HEK293 (cell line): ENCODE data around the gene CAPN12.

Source experiments
- FEZF1 ChIP-seq: fragments of 450-650 bp; formaldehyde crosslinking; IDR thresholded peaks from 2 replicates; pipeline ENCODE4 v1.5.1; 2016; ENCODE audit warnings: missing biosample characterization, missing genetic modification characterization
- GFI1B ChIP-seq: fragments of 450-650 bp; formaldehyde crosslinking; IDR thresholded peaks from 2 replicates; pipeline ENCODE4 v1.5.1; 2016; ENCODE audit warnings: missing biosample characterization, missing genetic modification characterization
- KLF8 ChIP-seq: fragments of 450-650 bp; formaldehyde crosslinking; IDR thresholded peaks from 2 replicates; pipeline ENCODE4 v1.5.1; 2016; ENCODE audit warnings: missing biosample characterization, missing genetic modification characterization
- MYNN ChIP-seq: fragments of 450-650 bp; formaldehyde crosslinking; IDR thresholded peaks from 2 replicates; pipeline ENCODE4 v1.5.1; 2016; ENCODE audit warnings: missing biosample characterization, missing genetic modification characterization, borderline replicate concordance
- SCRT1 ChIP-seq: fragments of 450-650 bp; formaldehyde crosslinking; IDR thresholded peaks from 2 replicates; pipeline ENCODE4 v1.5.1; 2016; ENCODE audit warnings: missing biosample characterization, missing genetic modification characterization, borderline replicate concordance
- SCRT2 ChIP-seq: fragments of 450-650 bp; formaldehyde crosslinking; IDR thresholded peaks from 2 replicates; pipeline ENCODE4 v1.5.1; 2016; ENCODE audit warnings: missing biosample characterization, missing genetic modification characterization
- WT1 ChIP-seq: fragments of 450-650 bp; formaldehyde crosslinking; IDR thresholded peaks from 2 replicates; pipeline ENCODE4 v1.5.1; 2016; ENCODE audit warnings: missing biosample characterization, missing genetic modification characterization
- ZBTB8A ChIP-seq: fragments of 450-650 bp; formaldehyde crosslinking; IDR thresholded peaks from 2 replicates; pipeline ENCODE4 v1.5.1; 2016; ENCODE audit warnings: missing biosample characterization, missing genetic modification characterization
- ZNF10 ChIP-seq: fragments of 450-650 bp; formaldehyde crosslinking; IDR thresholded peaks from 2 replicates; pipeline ENCODE4 v1.5.1; 2017; ENCODE audit warnings: missing biosample characterization, missing genetic modification characterization
- ZNF138 ChIP-seq: fragments of 450-650 bp; formaldehyde crosslinking; IDR thresholded peaks from 2 replicates; pipeline ENCODE4 v1.5.1; 2016; ENCODE audit warnings: missing biosample characterization, missing genetic modification characterization, borderline replicate concordance
- ZNF140 ChIP-seq: fragments of 450-650 bp; formaldehyde crosslinking; IDR thresholded peaks from 2 replicates; pipeline ENCODE4 v1.5.1; 2016; ENCODE audit warnings: missing biosample characterization, missing genetic modification characterization
- ZNF16 ChIP-seq: fragments of 450-650 bp; formaldehyde crosslinking; IDR thresholded peaks from 2 replicates; pipeline ENCODE4 v1.5.1; 2016; ENCODE audit warnings: low read depth, missing biosample characterization, missing genetic modification characterization
- ZNF202 ChIP-seq: fragments of 450-650 bp; formaldehyde crosslinking; IDR thresholded peaks from 2 replicates; pipeline ENCODE4 v1.5.1; 2016; ENCODE audit warnings: missing biosample characterization, missing genetic modification characterization, borderline replicate concordance
- ZNF214 ChIP-seq: fragments of 450-650 bp; formaldehyde crosslinking; IDR thresholded peaks from 2 replicates; pipeline ENCODE4 v1.5.1; 2017; ENCODE audit warnings: missing biosample characterization, mild to moderate bottlenecking, missing genetic modification characterization, borderline replicate concordance
- ZNF24 ChIP-seq: fragments of 450-650 bp; formaldehyde crosslinking; IDR thresholded peaks from 2 replicates; pipeline ENCODE4 v1.5.1; 2016; ENCODE audit warnings: missing biosample characterization, missing genetic modification characterization
- ZNF302 ChIP-seq: fragments of 450-650 bp; formaldehyde crosslinking; IDR thresholded peaks from 2 replicates; pipeline ENCODE4 v1.5.1; 2016; ENCODE audit warnings: missing biosample characterization, missing genetic modification characterization, low read depth
- ZNF341 ChIP-seq: fragments of 450-650 bp; formaldehyde crosslinking; IDR thresholded peaks from 2 replicates; pipeline ENCODE4; 2016; ENCODE audit warnings: low read depth, missing biosample characterization, missing genetic modification characterization
- ZNF433 ChIP-seq: fragments of 450-650 bp; formaldehyde crosslinking; IDR thresholded peaks from 2 replicates; pipeline ENCODE4 v1.5.1; 2016; ENCODE audit warnings: missing biosample characterization, missing genetic modification characterization, low read depth
- ZNF501 ChIP-seq: fragments of 450-650 bp; formaldehyde crosslinking; IDR thresholded peaks from 2 replicates; pipeline ENCODE4 v1.5.1; 2016; ENCODE audit warnings: missing biosample characterization, missing genetic modification characterization
- ZNF558 ChIP-seq: fragments of 450-650 bp; formaldehyde crosslinking; IDR thresholded peaks from 2 replicates; pipeline ENCODE4 v1.5.1; 2016; ENCODE audit warnings: missing biosample characterization, missing genetic modification characterization
- ZNF560 ChIP-seq: fragments of 450-650 bp; formaldehyde crosslinking; IDR thresholded peaks from 2 replicates; pipeline ENCODE4 v1.5.1; 2017; ENCODE audit warnings: missing biosample characterization, missing genetic modification characterization, borderline replicate concordance
- ZNF610 ChIP-seq: fragments of 450-650 bp; formaldehyde crosslinking; IDR thresholded peaks from 2 replicates; pipeline ENCODE4 v1.5.1; 2016; ENCODE audit warnings: missing biosample characterization, missing genetic modification characterization, borderline replicate concordance
- ZNF785 ChIP-seq: fragments of 450-650 bp; formaldehyde crosslinking; IDR thresholded peaks from 2 replicates; pipeline ENCODE4 v1.5.1; 2016; ENCODE audit warnings: missing biosample characterization, missing genetic modification characterization
- ZNF792 ChIP-seq: fragments of 450-650 bp; formaldehyde crosslinking; IDR thresholded peaks from 2 replicates; pipeline ENCODE4 v1.5.1; 2016; ENCODE audit warnings: missing biosample characterization, missing genetic modification characterization
- ZXDB ChIP-seq: fragments of 450-650 bp; formaldehyde crosslinking; IDR thresholded peaks from 2 replicates; pipeline ENCODE4 v1.5.1; 2016; ENCODE audit warnings: missing biosample characterization, missing genetic modification characterization
- TF ChIP-seq, protein P1 (sequence below): fragments of 450-650 bp; formaldehyde crosslinking; IDR thresholded peaks from 2 replicates; pipeline ENCODE4 v1.5.1; 2016; ENCODE audit warnings: missing biosample characterization, missing genetic modification characterization
- TF ChIP-seq, protein P2 (sequence below): fragments of 450-650 bp; formaldehyde crosslinking; IDR thresholded peaks from 2 replicates; pipeline ENCODE4 v1.5.1; 2016; ENCODE audit warnings: missing biosample characterization, missing genetic modification characterization
- TF ChIP-seq, protein P3 (sequence below): fragments of 450-650 bp; formaldehyde crosslinking; IDR thresholded peaks from 2 replicates; pipeline ENCODE4 v1.5.1; 2016; ENCODE audit warnings: missing biosample characterization, missing genetic modification characterization

The CAPN12 gene

DNA sequence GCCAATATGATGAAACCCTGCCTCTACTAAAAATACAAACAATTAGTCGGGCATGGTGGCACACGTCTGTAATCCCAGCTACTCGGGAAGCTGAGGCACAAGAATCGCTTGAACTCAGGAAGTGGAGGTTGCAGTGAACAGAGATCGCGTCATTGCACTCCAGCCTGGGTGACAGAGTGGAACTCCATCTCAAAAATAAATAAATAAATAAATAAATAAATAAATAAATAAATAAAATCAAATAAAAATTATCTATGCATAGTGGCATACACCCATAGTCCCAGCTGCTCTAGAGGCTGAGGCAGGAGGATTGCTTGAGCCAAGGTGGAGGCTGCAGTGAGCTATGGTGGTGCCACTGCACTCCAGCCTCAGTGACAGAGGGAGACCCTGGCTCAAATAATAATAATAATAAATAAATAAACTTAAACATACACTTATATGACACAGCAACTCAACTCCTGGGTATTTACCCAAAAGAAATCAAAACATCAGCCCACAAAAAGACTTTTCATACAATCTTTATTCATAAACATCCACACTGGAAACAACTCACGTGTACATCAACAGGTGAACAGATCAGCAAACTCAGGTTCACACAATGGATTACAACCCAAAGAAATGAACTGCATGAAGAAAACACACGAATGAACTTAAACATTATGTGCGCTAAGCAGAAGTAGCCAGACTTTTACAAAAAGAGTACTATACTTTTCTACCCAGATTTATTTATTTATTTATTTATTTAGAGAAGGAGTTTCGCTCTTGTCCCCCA is 22.2 kb upstream of the CAPN12 start (continued):
- TF ChIP-seq, protein P1, sequence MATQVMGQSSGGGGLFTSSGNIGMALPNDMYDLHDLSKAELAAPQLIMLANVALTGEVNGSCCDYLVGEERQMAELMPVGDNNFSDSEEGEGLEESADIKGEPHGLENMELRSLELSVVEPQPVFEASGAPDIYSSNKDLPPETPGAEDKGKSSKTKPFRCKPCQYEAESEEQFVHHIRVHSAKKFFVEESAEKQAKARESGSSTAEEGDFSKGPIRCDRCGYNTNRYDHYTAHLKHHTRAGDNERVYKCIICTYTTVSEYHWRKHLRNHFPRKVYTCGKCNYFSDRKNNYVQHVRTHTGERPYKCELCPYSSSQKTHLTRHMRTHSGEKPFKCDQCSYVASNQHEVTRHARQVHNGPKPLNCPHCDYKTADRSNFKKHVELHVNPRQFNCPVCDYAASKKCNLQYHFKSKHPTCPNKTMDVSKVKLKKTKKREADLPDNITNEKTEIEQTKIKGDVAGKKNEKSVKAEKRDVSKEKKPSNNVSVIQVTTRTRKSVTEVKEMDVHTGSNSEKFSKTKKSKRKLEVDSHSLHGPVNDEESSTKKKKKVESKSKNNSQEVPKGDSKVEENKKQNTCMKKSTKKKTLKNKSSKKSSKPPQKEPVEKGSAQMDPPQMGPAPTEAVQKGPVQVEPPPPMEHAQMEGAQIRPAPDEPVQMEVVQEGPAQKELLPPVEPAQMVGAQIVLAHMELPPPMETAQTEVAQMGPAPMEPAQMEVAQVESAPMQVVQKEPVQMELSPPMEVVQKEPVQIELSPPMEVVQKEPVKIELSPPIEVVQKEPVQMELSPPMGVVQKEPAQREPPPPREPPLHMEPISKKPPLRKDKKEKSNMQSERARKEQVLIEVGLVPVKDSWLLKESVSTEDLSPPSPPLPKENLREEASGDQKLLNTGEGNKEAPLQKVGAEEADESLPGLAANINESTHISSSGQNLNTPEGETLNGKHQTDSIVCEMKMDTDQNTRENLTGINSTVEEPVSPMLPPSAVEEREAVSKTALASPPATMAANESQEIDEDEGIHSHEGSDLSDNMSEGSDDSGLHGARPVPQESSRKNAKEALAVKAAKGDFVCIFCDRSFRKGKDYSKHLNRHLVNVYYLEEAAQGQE (tag by site-specific recombination): peak; percentile 85
- TF ChIP-seq ZNF558 (tag by site-specific recombination): peak; percentile 94
- peak; percentile 36 for TF ChIP-seq ZNF341 (tag by site-specific recombination)
- TF ChIP-seq, protein P2, sequence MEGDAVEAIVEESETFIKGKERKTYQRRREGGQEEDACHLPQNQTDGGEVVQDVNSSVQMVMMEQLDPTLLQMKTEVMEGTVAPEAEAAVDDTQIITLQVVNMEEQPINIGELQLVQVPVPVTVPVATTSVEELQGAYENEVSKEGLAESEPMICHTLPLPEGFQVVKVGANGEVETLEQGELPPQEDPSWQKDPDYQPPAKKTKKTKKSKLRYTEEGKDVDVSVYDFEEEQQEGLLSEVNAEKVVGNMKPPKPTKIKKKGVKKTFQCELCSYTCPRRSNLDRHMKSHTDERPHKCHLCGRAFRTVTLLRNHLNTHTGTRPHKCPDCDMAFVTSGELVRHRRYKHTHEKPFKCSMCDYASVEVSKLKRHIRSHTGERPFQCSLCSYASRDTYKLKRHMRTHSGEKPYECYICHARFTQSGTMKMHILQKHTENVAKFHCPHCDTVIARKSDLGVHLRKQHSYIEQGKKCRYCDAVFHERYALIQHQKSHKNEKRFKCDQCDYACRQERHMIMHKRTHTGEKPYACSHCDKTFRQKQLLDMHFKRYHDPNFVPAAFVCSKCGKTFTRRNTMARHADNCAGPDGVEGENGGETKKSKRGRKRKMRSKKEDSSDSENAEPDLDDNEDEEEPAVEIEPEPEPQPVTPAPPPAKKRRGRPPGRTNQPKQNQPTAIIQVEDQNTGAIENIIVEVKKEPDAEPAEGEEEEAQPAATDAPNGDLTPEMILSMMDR: no peak
- TF ChIP-seq ZNF501 (tag by site-specific recombination): peak; percentile 80; the same call in 1 of the 2 replicates
- TF ChIP-seq ZNF202 (tag by site-specific recombination): peak; percentile 90; the same call in 1 of the 2 replicates
- TF ChIP-seq KLF8 (tag by site-specific recombination): no peak
- peak; percentile 97 for TF ChIP-seq ZNF560 (tag by site-specific recombination)
- 0 out of 2 replicates have a peak, but pooled peaks have one; percentile 24 for TF ChIP-seq ZNF302 (tag by site-specific recombination)
- TF ChIP-seq SCRT2 (tag by site-specific recombination): peak; percentile 92
- no peak for TF ChIP-seq ZNF610 (tag by site-specific recombination)
- peak; percentile 19; the same call in 1 of the 2 replicates for TF ChIP-seq ZNF214 (tag by site-specific recombination)
- TF ChIP-seq WT1 (tag by site-specific recombination): 0 out of 2 replicates have a peak, but pooled peaks have one; percentile 15
- TF ChIP-seq ZNF433 (tag by site-specific recombination): peak; percentile 94
- peak; percentile 8; the same call in 1 of the 2 replicates for TF ChIP-seq FEZF1 (tag by site-specific recombination)
- peak; percentile 96 for TF ChIP-seq ZNF140 (tag by site-specific recombination)
- TF ChIP-seq ZBTB8A (tag by site-specific recombination): peak; percentile 86
- peak; percentile 17; the same call in 1 of the 2 replicates for TF ChIP-seq ZNF16 (tag by site-specific recombination)
- TF ChIP-seq GFI1B (tag by site-specific recombination): peak; percentile 57; the same call in 1 of the 2 replicates
- no peak for TF ChIP-seq ZNF792 (tag by site-specific recombination)
- peak; percentile 92; the same call in 1 of the 2 replicates for TF ChIP-seq ZNF138 (tag by site-specific recombination)
- TF ChIP-seq, protein P3, sequence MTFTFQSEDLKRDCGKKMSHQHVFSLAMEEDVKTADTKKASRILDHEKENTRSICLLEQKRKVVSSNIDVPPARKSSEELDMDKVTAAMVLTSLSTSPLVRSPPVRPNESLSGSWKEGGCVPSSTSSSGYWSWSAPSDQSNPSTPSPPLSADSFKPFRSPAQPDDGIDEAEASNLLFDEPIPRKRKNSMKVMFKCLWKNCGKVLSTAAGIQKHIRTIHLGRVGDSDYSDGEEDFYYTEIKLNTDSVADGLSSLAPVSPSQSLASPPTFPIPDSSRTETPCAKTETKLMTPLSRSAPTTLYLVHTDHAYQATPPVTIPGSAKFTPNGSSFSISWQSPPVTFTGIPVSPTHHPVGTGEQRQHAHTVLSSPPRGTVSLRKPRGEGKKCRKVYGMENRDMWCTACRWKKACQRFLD (tag by site-specific recombination): 0 out of 2 replicates have a peak, but pooled peaks have one; percentile 68
- TF ChIP-seq ZNF24 (tag by site-specific recombination): 0 out of 2 replicates have a peak, but pooled peaks have one; percentile 57
- no peak for TF ChIP-seq ZNF785 (tag by site-specific recombination)
- TF ChIP-seq MYNN: peak; percentile 60; the same call in 1 of the 2 replicates
- TF ChIP-seq ZNF10 (tag by site-specific recombination): no peak; the same call in 1 of the 2 replicates
- TF ChIP-seq SCRT1 (tag by site-specific recombination): peak; percentile 58; the same call in 1 of the 2 replicates
- peak; percentile 83 for TF ChIP-seq ZXDB (tag by site-specific recombination)
